Measurements from ENCODE around the gene MDH2. TPM values are rescaled to one million over a fixed set of nuclear protein-coding genes. Genes with fewer than 3 reads are reported as not detected.
A peak's percentile ranks its signal among the peaks of the same experiment; 100 is the strongest.
"Not testable (repeated sequence)": the region's sequence is repeated elsewhere in the genome, so short reads cannot be mapped to it uniquely, and the experiment has no call there.

The MDH2 gene
- total and polyA plus RNA-seq, 8 donors = 41.1 to 227 (median 85.3) TPM

DNA sequence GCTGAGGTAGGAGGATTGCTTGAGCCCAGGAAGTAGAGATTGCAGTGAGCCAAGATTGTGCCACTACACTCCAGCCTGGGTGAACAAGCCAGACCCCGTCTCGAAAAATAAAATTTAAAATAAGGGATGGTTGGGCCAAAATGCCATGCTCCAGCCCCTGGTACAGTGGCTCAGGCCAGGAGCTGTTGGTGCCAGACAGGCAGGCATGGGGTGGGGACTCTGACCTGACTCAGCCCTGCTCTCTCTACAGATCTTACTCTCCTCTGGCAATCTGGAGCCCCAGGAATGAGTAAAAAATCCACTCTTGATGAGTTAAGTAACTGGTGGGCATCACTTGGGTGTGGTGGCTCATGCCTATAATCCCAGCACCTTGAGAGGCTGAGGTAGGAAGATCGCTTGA lies 45.1 kb upstream of the MDH2 start:
- 89 to 100% (median 97%) methylated on average over 3 of the region's 3 CpGs for WGBS, 5 donors
- Histone ChIP-seq H3K36me3 (peaks cover 24 to 68% (median 52%) of the 10 kb centered on the region in 4 donors), H3K27ac (no peak overlapping the region), H3K9me3 (no peaks in the 10 kb centered on the region), H3K4me1 (no peaks in the 10 kb centered on the region), H3K27me3 (no peaks in the 10 kb centered on the region), H3K4me3 (no peak overlapping the region)
- intact Hi-C loops (cut with DNase I; ENCODE audit: low total_unique reads) = no loop called here
- TF ChIP-seq POLR2AphosphoS5 (IDR thresholded peaks at IDR 0.05) (no peak), EP300 (IDR thresholded peaks at IDR 0.05) (no peak), CTCF (IDR thresholded peaks at IDR 0.05) (no peak), POLR2A (IDR thresholded peaks at IDR 0.05) (no peak)
- no peak for DNase-seq

- H3K4me3 ChIP-seq = no peak overlapping the region
- intact Hi-C loops (cut with DNase I; ENCODE audit: low total_unique reads) = no loop called here
- DNase-seq = no peak
- TF ChIP-seq POLR2AphosphoS5 (IDR thresholded peaks at IDR 0.05) = no peak
- no peak for TF ChIP-seq CTCF (IDR thresholded peaks at IDR 0.05)
- TF ChIP-seq EP300 (IDR thresholded peaks at IDR 0.05) = no peak
- no peak for TF ChIP-seq POLR2A (IDR thresholded peaks at IDR 0.05)
- peaks cover 0 to 3% (median 1%) of the 10 kb centered on the region in 4 donors for H3K4me1 ChIP-seq
- H3K27ac ChIP-seq = no peak overlapping the region
- no peaks in the 10 kb centered on the region for H3K9me3 ChIP-seq
- H3K27me3 ChIP-seq = no peaks in the 10 kb centered on the region
- H3K36me3 ChIP-seq = peaks cover 24 to 67% (median 52%) of the 10 kb centered on the region in 4 donors
- WGBS, 5 donors = 93 to 99% (median 97%) methylated on average over 10 of the region's 10 CpGs
These were observed 44.6 kb upstream of the MDH2 start for GRCh38 chr7:76003351-76003750.

- H3K4me3 ChIP-seq; DNase-seq; H3K27ac ChIP-seq; intact Hi-C loops (cut with DNase I; ENCODE audit: low total_unique reads); H3K9me3 ChIP-seq; H3K27me3 ChIP-seq: not testable (repeated sequence)
- 82 to 99% (median 92%) methylated on average over 4 of the region's 4 CpGs for WGBS, 5 donors
- Histone ChIP-seq H3K36me3 (peaks cover 24 to 62% (median 48%) of the 10 kb centered on the region in 4 donors), H3K4me1 (peaks cover 5 to 19% (median 9%) of the 10 kb centered on the region in 4 donors)
These were observed 42.9 kb upstream of the MDH2 start for GRCh38 chr7:76005004-76005403.

DNA sequence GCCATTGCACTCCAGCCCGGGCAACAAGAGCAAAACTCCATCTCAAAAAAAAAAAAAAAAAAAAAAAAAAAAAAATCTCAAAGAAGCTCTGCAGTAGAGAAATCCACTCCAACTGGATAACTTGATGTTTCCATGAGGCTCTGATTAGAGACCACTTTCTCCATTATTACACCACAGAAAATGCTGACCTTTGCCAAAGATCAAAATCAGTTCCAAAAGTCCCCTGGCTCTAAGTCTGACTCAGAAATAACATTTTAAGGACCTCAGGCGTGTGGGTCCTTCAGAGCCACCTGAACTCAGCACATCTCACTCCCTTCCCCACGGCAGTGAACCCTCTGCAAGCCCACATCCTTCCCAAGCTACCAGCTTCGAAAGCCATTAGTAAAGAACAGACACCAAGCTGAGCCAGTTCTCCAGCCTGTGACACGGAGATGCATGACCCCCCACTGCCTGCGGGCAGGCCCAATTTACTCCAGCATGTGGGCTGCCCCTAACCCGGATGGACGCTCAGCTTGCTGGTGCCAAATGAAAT lies 39.7 kb upstream of the MDH2 start:
- H3K36me3 ChIP-seq = peaks cover 16 to 47% (median 35%) of the 10 kb centered on the region in 4 donors
- no peaks in the 10 kb centered on the region for H3K9me3 ChIP-seq
- no peaks in the 10 kb centered on the region for H3K27me3 ChIP-seq
- no peak overlapping the region for H3K4me3 ChIP-seq
- WGBS, 5 donors = 65 to 81% (median 73%) methylated on average over 8 of the region's 8 CpGs
- peak overlapping the region in 2 of 5 donors; percentile 25 to 66 for H3K27ac ChIP-seq
- no peak for DNase-seq
- intact Hi-C loops (cut with DNase I; ENCODE audit: low total_unique reads) = no loop called here
- H3K4me1 ChIP-seq = peaks cover 9 to 40% (median 18%) of the 10 kb centered on the region in 4 donors
- TF ChIP-seq EP300 (IDR thresholded peaks at IDR 0.05) (no peak), CTCF (IDR thresholded peaks at IDR 0.05) (no peak), POLR2AphosphoS5 (IDR thresholded peaks at IDR 0.05) (no peak), POLR2A (IDR thresholded peaks at IDR 0.05) (no peak)

Measured in stomach (tissue), 9 donors.